ENCODE measurements around the gene DOCK6. TPM values are rescaled to one million over a fixed set of nuclear protein-coding genes. Genes with fewer than 3 reads are reported as not detected.

The DOCK6 gene
- total RNA-seq, 1 experiment from 2014 or later: 57.9 TPM

DNA sequence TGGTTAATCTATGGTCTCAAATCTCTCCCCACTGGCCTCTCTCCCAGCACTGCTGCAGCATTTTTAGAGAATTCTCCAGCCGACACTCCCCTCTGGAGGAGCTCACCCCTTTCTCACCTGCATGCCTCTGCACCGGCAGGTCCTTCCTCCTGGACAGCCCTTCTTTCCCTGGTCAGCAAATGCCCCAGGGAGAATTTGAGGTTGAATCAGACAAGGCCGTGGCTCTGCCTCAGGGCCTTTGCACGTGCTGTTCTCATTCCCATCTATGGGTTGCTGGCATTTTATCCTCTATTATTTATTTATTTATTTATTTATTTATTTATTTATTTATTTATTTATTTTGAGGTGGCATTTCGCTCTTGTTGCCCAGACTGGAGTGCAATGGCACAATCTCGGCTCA lies 1.4 kb upstream of the DOCK6 start:
- no peak overlapping the region for H3K18ac ChIP-seq (ENCODE audit: insufficient read length, low read depth, low read length)
- H3K27ac Mint-ChIP-seq: no peak overlapping the region

More for the DNA sequence above, 1.4 kb upstream of the DOCK6 start:
- Histone ChIP-seq H3K4me1 (ENCODE audit: insufficient read depth, low read length) (no peaks in the 10 kb centered on the region), H4K20me1 (ENCODE audit: control insufficient read depth, insufficient read depth, insufficient read length) (no peaks in the 10 kb centered on the region), H3K4me2 (ENCODE audit: insufficient read depth, insufficient read length, low read length) (no peak overlapping the region), H2BK120ac (ENCODE audit: low read depth, low read length, poor library complexity, severe bottlenecking) (no peak overlapping the region), H4K8ac (replicated peaks; ENCODE audit: insufficient read length, low read depth, low read length) (no peak overlapping the region), H3K79me1 (ENCODE audit: insufficient read depth, low read depth, low read length, poor library complexity, severe bottlenecking) (no peaks in the 10 kb centered on the region), H3K79me2 (ENCODE audit: insufficient read depth, low read length) (no peaks in the 10 kb centered on the region), H3K4ac (ENCODE audit: low read depth, low read length) (no peak overlapping the region), H3K27me3 (ENCODE audit: insufficient read depth, low read length) (no peaks in the 10 kb centered on the region), H2BK15ac (ENCODE audit: low read depth, low read length) (no peak overlapping the region; the same call in 1 of the 2 replicates), H4K5ac (ENCODE audit: insufficient read length, low read depth, low read length) (no peak overlapping the region), H2BK5ac (ENCODE audit: insufficient read length, low read length) (no peak overlapping the region), H2AK5ac (ENCODE audit: insufficient read length, low read length) (no peak overlapping the region), H3T11ph (ENCODE audit: low read length) (no peak overlapping the region), H3K9me3 (ENCODE audit: control insufficient read depth, low read depth, low read length) (no peaks in the 10 kb centered on the region), H3K23ac (ENCODE audit: insufficient read length, low read depth, low read length) (no peak overlapping the region), H2BK20ac (ENCODE audit: low read depth, low read length, poor library complexity, severe bottlenecking) (no peak overlapping the region), H2BK12ac (ENCODE audit: insufficient read length, low read depth, low read length) (no peak overlapping the region), H3K56ac (ENCODE audit: insufficient read length, low read depth, low read length) (no peak overlapping the region), H2AFZ (ENCODE audit: low read length) (no peak overlapping the region), H3K23me2 (ENCODE audit: insufficient read length, low read depth, low read length, poor library complexity, severe bottlenecking) (peaks cover 9% of the 10 kb centered on the region), H4K91ac (ENCODE audit: insufficient read length, low read depth, low read length) (no peak overlapping the region), H3K9ac (ENCODE audit: extremely low read depth, insufficient read length, low read length) (no peak overlapping the region), H3K27ac (ENCODE audit: insufficient read length, low read depth, low read length) (no peak overlapping the region), H3K14ac (ENCODE audit: insufficient read depth, low read length) (no peak overlapping the region)
- Mint-ChIP-seq H3K9me3 (no peaks in the 10 kb centered on the region), H3K27me3 (ENCODE audit: low read depth) (peaks cover 2% of the 10 kb centered on the region; the same call in 1 of the 2 replicates), H3K4me1 (peaks cover 12 to 26% of the 10 kb centered on the region in 2 experiments), H3K4me3 (peak overlapping the region; percentile 36 to 66; a peak in 3 of 5 replicates), H3K36me3 (ENCODE audit: insufficient read depth in 1 of 3, low read depth in 3 of 3) (no peaks in the 10 kb centered on the region; a peak in 1 of 7 replicates)
- DNase-seq: no peak
- TF ChIP-seq, protein P1, sequence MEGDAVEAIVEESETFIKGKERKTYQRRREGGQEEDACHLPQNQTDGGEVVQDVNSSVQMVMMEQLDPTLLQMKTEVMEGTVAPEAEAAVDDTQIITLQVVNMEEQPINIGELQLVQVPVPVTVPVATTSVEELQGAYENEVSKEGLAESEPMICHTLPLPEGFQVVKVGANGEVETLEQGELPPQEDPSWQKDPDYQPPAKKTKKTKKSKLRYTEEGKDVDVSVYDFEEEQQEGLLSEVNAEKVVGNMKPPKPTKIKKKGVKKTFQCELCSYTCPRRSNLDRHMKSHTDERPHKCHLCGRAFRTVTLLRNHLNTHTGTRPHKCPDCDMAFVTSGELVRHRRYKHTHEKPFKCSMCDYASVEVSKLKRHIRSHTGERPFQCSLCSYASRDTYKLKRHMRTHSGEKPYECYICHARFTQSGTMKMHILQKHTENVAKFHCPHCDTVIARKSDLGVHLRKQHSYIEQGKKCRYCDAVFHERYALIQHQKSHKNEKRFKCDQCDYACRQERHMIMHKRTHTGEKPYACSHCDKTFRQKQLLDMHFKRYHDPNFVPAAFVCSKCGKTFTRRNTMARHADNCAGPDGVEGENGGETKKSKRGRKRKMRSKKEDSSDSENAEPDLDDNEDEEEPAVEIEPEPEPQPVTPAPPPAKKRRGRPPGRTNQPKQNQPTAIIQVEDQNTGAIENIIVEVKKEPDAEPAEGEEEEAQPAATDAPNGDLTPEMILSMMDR (conservative IDR thresholded peaks at IDR 0.05): no peak
- WGBS (ENCODE audit: extremely low coverage, insufficient read length, low lambda C conversion rate): no CpG with 5 or more reads among the region's 6 CpGs

All from H9 (cell line).